DND-41 (cell line): Measurements from ENCODE around the gene ZDHHC7.

Source experiments
- ATAC-seq: fragments of 200-7000 bp; cut with Tn5 transposase; 3 replicates; pipeline ENCODE4 v1.9.1; 2021; ENCODE audit warnings: low read depth; ENCODE audit not compliant: insufficient read depth
- DNase-seq: peaks from one replicate; pipeline ENCODE4 v3.0.0-alpha.2; 2020
- H2AFZ ChIP-seq: 2 replicates; pipeline ENCODE4 v1.6.0; 2012; ENCODE audit warnings: low read depth, low read length
- H3K27ac ChIP-seq: 2 replicates; pipeline ENCODE4 v1.5.1; 2012; ENCODE audit warnings: low read length, inconsistent platforms
- H3K27me3 ChIP-seq: fragments of 200-600 bp; sonication (generic); 2 replicates; pipeline ENCODE4 v1.6.0; 2012; ENCODE audit warnings: low read length, mild to moderate bottlenecking, inconsistent platforms; ENCODE audit not compliant: insufficient read depth, poor library complexity
- H3K36me3 ChIP-seq: 2 replicates; pipeline ENCODE4 v1.5.1; 2012; ENCODE audit warnings: low read length, inconsistent platforms; ENCODE audit not compliant: insufficient read depth
- H3K4me1 ChIP-seq: 2 replicates; pipeline ENCODE4 v1.5.1; 2012; ENCODE audit warnings: mild to moderate bottlenecking, low read length; ENCODE audit not compliant: insufficient read depth
- H3K4me2 ChIP-seq: 2 replicates; pipeline ENCODE4 v1.6.0; 2012; ENCODE audit warnings: mild to moderate bottlenecking, moderate library complexity, low read length, inconsistent platforms; ENCODE audit not compliant: insufficient read depth
- H3K4me3 ChIP-seq, 2 experiments: fragments of 200-600 bp in 1 of 2; shearing (Covaris generic) in 1 of 2; 2 replicates each; pipeline ENCODE4 v1.5.1; 2012 to 2016; ENCODE audit warnings: inconsistent platforms in 2 of 2, low read length in 2 of 2, mild to moderate bottlenecking in 2 of 2, low read depth in 1 of 2, moderate library complexity in 1 of 2
- H3K79me2 ChIP-seq: 2 replicates; pipeline ENCODE4 v1.6.0; 2012; ENCODE audit warnings: low read length, inconsistent platforms; ENCODE audit not compliant: insufficient read depth
- H3K9ac ChIP-seq: 2 replicates; pipeline ENCODE4 v1.6.0; 2012; ENCODE audit warnings: low read depth, mild to moderate bottlenecking, inconsistent platforms, low read length, moderate library complexity
- H3K9me3 ChIP-seq: 2 replicates; pipeline ENCODE4 v1.5.1; 2012; ENCODE audit warnings: low read length, moderate library complexity, mild to moderate bottlenecking, inconsistent platforms; ENCODE audit not compliant: insufficient read depth, severe bottlenecking
- H4K20me1 ChIP-seq: 2 replicates; pipeline ENCODE4 v1.6.0; 2012; ENCODE audit warnings: low read length; ENCODE audit not compliant: insufficient read depth
- EZH2 ChIP-seq: IDR thresholded peaks from 3 replicates; pipeline ENCODE4 v1.6.1; 2012; ENCODE audit warnings: borderline replicate concordance, low read depth, mild to moderate bottlenecking, moderate library complexity, low read length, inconsistent platforms; ENCODE audit not compliant: severe bottlenecking
- TF ChIP-seq, protein P1 (sequence below): IDR thresholded peaks from 2 replicates; pipeline ENCODE4 v1.5.1; 2012; ENCODE audit warnings: borderline replicate concordance, low read length, moderate library complexity, mild to moderate bottlenecking; ENCODE audit not compliant: poor library complexity, severe bottlenecking; ENCODE audit errors: extremely low read depth

ZDHHC7 gene

DNA sequence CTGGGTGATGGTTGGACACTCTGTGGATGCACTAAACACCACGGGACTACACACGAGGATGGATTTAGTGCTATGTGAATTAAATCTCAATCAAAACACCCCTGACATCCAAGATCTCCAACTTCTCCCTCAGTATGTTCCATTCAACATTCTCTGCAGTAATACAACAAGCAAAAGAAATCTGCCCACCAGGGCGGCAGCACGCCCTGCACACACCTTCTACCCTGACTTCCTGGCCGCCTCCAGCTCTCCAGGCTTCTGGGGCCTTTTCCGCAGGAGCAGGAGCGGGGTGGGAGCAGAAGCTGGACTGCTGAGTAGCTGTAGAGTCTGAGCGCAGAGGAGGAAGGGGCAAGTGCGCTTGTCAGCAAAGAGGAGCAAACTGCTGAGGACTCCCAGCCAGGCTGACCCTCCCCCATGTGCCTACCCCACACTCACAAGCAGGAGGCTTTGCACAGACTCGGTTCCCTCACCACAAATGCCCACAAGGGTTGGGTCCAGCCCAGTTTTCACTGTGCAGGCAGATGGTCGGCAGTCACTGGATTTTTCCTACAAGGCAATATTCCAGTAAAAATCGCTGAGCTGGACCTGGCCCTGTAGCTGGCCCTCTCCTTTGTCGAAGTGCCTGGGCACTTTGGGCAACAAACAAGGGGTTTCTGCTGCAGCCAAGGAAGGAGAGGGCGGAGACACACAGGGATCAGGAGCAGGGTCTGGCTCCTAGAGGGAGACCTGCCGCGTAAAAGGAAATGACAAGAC lies 22.8 kb downstream of the ZDHHC7 start:
- H3K9ac ChIP-seq = no peak overlapping the region
- H3K4me2 ChIP-seq = no peak overlapping the region
- no peaks in the 10 kb centered on the region for H3K27me3 ChIP-seq
- H3K27ac ChIP-seq = no peak overlapping the region
- ATAC-seq = no peak
- H3K79me2 ChIP-seq = peaks cover 11% of the 10 kb centered on the region; the same call in 1 of the 2 replicates
- H3K9me3 ChIP-seq = no peaks in the 10 kb centered on the region
- no peaks in the 10 kb centered on the region for H3K4me1 ChIP-seq
- no peak overlapping the region for H2AFZ ChIP-seq
- peaks cover 78% of the 10 kb centered on the region for H3K36me3 ChIP-seq
- H4K20me1 ChIP-seq = peaks cover 29% of the 10 kb centered on the region
- TF ChIP-seq, protein P1, sequence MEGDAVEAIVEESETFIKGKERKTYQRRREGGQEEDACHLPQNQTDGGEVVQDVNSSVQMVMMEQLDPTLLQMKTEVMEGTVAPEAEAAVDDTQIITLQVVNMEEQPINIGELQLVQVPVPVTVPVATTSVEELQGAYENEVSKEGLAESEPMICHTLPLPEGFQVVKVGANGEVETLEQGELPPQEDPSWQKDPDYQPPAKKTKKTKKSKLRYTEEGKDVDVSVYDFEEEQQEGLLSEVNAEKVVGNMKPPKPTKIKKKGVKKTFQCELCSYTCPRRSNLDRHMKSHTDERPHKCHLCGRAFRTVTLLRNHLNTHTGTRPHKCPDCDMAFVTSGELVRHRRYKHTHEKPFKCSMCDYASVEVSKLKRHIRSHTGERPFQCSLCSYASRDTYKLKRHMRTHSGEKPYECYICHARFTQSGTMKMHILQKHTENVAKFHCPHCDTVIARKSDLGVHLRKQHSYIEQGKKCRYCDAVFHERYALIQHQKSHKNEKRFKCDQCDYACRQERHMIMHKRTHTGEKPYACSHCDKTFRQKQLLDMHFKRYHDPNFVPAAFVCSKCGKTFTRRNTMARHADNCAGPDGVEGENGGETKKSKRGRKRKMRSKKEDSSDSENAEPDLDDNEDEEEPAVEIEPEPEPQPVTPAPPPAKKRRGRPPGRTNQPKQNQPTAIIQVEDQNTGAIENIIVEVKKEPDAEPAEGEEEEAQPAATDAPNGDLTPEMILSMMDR = no peak
- no peak for TF ChIP-seq EZH2
- no peak overlapping the region for H3K4me3 ChIP-seq
- DNase-seq = no peak

DNA sequence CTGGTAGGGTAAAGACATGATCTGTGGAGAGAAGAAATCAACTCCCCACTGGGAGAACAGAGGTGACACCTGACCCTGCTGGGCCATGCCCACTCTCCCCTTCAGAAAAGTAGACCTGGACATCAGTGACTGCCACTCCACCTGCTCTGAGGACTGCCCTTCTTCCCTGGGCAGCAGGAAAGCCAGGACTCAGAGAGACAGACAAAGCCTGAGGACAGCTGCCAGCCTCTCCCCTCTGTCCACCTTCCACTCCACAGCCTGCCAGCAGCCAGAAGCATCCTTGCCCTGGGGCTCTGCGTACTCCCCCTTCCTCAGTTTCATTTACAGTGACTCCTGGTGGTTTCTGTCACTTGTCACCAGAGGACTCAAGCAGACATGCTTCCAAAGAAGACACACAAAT lies 24.5 kb downstream of the ZDHHC7 start:
- peaks cover 71% of the 10 kb centered on the region for H3K36me3 ChIP-seq
- no peak overlapping the region for H3K27ac ChIP-seq

DNA sequence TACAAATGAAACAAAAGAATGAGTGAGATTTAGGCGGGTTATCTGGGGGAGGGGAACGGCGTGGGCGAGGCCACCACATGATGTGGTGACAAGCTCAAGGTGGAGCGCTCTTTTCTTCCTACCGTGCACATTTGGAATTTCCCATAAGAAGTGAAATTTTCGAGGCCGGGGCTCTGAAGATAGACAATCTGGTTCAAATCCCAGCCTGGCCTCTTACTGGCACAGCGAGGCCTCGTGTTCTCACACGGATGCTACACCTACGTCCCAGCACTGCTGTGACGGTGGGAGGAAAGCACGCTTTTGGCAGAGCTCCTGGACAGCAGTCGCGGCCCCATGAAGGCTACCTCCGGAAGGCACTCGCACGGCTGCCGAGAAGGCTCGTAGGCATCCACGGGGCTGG lies 25.2 kb downstream of the ZDHHC7 start:
- Histone ChIP-seq H3K27me3 (no peaks in the 10 kb centered on the region), H4K20me1 (peaks cover 37% of the 10 kb centered on the region), H3K4me2 (no peak overlapping the region), H3K9me3 (no peaks in the 10 kb centered on the region), H3K79me2 (peaks cover 11% of the 10 kb centered on the region; the same call in 1 of the 2 replicates), H3K4me1 (no peaks in the 10 kb centered on the region), H3K4me3 (no peak overlapping the region), H3K27ac (no peak overlapping the region), H3K9ac (no peak overlapping the region), H2AFZ (no peak overlapping the region), H3K36me3 (peaks cover 79% of the 10 kb centered on the region)
- no peak for ATAC-seq
- no peak for DNase-seq
- TF ChIP-seq EZH2 = no peak
- TF ChIP-seq, protein P1 = no peak

More for the DNA sequence above, 24.5 kb downstream of the ZDHHC7 start:
- H3K27me3 ChIP-seq = no peaks in the 10 kb centered on the region
- H4K20me1 ChIP-seq = peaks cover 37% of the 10 kb centered on the region
- no peak overlapping the region for H2AFZ ChIP-seq
- TF ChIP-seq, protein P1 = no peak
- no peak for TF ChIP-seq EZH2
- H3K4me2 ChIP-seq = no peak overlapping the region
- no peaks in the 10 kb centered on the region for H3K9me3 ChIP-seq
- H3K79me2 ChIP-seq = peaks cover 11% of the 10 kb centered on the region; the same call in 1 of the 2 replicates
- no peak for ATAC-seq
- no peak for DNase-seq
- no peak overlapping the region for H3K9ac ChIP-seq
- no peaks in the 10 kb centered on the region for H3K4me1 ChIP-seq
- no peak overlapping the region for H3K4me3 ChIP-seq
